ENCODE measurements around the gene TPK1.

TPK1 gene

DNA sequence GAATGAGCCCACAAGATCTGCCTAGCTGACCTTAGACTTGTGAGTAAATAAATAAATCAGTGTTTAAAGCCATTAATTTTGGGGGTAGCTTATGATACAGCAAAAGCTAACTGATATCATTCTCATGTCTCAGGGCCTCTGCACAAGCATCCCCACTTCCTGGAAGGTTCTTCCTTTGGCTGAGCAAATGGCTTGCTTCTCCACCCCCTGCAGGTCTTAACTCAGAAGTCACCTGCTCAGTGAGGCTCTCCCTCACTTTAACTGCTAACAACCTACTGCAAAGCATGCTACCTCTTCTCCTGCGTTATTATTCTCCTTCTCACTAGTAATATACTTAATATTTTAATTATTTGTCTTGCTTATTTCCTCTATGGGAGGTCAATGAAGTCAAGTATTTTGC lies 167.3 kb downstream of the TPK1 start:
- peaks cover 3% of the 10 kb centered on the region for H3K9me3 ChIP-seq (ENCODE audit: severe bottlenecking)
- H3K27me3 ChIP-seq (ENCODE audit: insufficient read depth, low read depth, severe bottlenecking), result no peaks in the 10 kb centered on the region
- no peak overlapping the region for H3K27ac ChIP-seq
- H3K4me3 ChIP-seq (ENCODE audit: low read depth, low read length), result no peak overlapping the region
- H3K36me3 ChIP-seq, result no peaks in the 10 kb centered on the region
- TF ChIP-seq, protein P1, sequence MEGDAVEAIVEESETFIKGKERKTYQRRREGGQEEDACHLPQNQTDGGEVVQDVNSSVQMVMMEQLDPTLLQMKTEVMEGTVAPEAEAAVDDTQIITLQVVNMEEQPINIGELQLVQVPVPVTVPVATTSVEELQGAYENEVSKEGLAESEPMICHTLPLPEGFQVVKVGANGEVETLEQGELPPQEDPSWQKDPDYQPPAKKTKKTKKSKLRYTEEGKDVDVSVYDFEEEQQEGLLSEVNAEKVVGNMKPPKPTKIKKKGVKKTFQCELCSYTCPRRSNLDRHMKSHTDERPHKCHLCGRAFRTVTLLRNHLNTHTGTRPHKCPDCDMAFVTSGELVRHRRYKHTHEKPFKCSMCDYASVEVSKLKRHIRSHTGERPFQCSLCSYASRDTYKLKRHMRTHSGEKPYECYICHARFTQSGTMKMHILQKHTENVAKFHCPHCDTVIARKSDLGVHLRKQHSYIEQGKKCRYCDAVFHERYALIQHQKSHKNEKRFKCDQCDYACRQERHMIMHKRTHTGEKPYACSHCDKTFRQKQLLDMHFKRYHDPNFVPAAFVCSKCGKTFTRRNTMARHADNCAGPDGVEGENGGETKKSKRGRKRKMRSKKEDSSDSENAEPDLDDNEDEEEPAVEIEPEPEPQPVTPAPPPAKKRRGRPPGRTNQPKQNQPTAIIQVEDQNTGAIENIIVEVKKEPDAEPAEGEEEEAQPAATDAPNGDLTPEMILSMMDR (IDR thresholded peaks at IDR 0.05; ENCODE audit: low read depth, low read length), result no peak
- DNase-seq, result no peak

DNA sequence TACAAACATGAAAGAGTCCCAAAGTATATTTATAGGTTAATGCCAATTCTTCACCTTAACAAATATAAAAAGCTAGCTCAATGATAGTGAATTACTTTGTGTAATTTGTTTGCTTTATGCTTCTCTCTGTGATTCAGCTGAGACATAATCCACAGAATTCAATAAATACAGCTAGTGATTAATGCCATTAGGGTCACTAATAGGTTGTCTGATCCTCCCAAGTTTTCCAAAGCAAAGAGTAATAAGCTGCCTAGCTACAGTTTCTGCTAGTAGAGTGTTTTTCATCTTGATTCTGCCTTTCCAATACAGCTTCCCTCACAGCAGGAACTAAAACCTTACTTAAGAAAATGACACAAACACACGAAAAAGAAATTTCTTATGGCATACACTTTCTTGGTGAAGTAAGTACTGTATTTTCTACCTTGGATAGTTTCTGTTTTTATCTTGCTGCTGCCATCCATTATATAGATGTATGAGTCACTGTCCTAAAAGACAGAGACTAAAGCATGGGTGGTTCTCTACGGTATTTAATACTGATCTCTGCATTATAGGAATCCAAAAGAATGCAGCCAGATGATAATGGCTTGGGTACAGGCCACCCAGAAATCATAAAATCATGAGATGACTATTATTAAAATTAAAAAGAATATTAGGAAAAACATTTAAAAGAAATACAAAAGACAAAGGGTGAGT lies 170.0 kb downstream of the TPK1 start:
- Histone ChIP-seq H3K4me3 (ENCODE audit: low read depth, low read length) (no peak overlapping the region), H3K36me3 (no peaks in the 10 kb centered on the region), H3K9me3 (ENCODE audit: severe bottlenecking) (peaks cover 3% of the 10 kb centered on the region), H3K27ac (no peak overlapping the region), H3K27me3 (ENCODE audit: insufficient read depth, low read depth, severe bottlenecking) (no peaks in the 10 kb centered on the region)
- TF ChIP-seq, protein P1 (IDR thresholded peaks at IDR 0.05; ENCODE audit: low read depth, low read length), result no peak
- no peak for DNase-seq

DNA sequence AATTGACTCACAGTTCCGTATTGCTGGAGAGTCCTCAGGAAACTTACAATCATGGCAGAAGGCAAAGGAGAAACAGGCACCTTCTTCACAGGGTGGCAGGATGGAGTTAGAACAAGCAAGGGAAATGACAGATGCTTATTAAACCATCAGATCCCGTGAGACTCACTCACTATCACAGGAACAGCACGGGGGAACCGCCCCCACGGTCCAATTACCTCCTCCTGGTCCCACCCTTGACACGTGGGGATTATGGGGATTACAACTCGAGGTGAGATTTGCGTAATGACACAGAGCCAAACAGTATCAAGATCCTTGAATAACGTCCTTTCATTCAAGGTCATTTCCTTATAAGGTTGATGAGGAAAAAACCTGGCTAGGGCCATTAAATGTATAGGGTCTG lies 176.6 kb downstream of the TPK1 start:
- Histone ChIP-seq H3K4me3 (ENCODE audit: low read depth, low read length) (no peak overlapping the region), H3K36me3 (no peaks in the 10 kb centered on the region), H3K27me3 (ENCODE audit: insufficient read depth, low read depth, severe bottlenecking) (no peaks in the 10 kb centered on the region), H3K9me3 (ENCODE audit: severe bottlenecking) (no peaks in the 10 kb centered on the region), H3K27ac (no peak overlapping the region)
- peak; percentile 65 for DNase-seq
- TF ChIP-seq, protein P1 (IDR thresholded peaks at IDR 0.05; ENCODE audit: low read depth, low read length), result no peak

DNA sequence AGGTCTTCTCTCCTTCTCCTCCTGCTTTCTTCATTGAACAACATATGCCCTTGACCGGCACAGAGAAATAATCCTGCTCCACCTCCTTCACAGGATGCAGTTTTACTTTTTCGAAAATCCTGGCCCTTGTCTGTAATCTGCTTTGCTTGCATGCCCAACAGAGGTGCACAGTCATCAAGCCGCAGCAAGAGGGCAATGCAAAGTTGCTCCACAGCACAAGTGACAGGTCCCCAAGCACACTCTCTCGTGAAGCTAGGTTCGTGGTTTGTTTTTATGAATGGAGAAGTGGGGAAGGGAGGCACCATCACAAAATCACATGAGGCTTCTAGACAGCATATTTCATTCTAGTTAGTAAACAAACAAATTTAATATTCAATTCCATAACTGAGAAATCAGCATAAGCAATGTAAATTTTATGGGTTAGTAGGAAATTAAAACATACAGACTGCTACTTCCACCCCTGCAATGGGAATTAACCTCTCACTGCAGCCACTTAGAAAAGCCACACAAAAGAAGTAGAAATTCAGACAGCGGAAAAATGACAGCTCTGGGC lies 178.8 kb downstream of the TPK1 start:
- DNase-seq, result peak; percentile 76
- Histone ChIP-seq H3K27ac (no peak overlapping the region), H3K9me3 (ENCODE audit: severe bottlenecking) (no peaks in the 10 kb centered on the region), H3K4me3 (ENCODE audit: low read depth, low read length) (no peak overlapping the region), H3K36me3 (no peaks in the 10 kb centered on the region), H3K27me3 (ENCODE audit: insufficient read depth, low read depth, severe bottlenecking) (no peaks in the 10 kb centered on the region)
- TF ChIP-seq, protein P1 (IDR thresholded peaks at IDR 0.05; ENCODE audit: low read depth, low read length), result peak; percentile 70

DNA sequence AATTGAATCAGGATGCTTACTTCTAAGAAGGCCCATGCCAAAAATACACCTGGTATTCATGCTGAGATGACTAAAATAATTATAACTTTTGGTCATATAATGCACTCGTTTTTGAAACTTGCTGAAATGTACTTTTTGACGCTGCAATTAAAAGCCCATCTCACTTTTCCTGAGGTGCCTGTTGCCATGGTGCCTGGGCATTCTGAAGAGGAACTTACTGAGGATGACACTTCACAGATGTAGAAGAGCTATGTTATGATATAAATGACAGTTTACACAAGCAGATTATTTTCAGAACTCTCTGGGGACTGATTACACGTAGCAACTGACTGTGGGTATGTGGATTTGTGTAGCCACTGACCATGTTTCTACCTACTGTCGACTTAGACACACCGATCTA lies 182.4 kb downstream of the TPK1 start:
- TF ChIP-seq, protein P1 (IDR thresholded peaks at IDR 0.05; ENCODE audit: low read depth, low read length), result no peak
- no peak overlapping the region for H3K4me3 ChIP-seq (ENCODE audit: low read depth, low read length)
- DNase-seq, result no peak

DNA sequence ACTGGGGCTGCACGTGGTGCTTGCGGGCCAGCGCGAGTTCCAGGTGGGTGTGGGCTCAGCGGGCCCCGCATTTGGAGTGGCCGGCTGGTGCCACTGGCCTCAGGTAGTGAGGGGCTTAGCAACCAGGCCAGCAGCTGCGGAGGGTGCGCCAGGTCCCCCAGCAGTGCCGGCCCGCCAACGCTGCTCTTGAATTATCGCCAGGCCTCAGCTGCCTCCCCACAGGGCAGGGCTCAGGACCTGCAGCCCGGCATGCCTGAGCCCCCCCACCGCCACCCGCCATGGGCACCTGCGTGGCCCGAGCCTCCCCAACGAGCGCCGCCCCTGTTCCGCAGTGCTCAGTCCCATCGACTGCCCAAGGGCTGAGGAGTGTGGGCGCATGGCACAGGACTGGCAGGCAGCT lies 185.4 kb downstream of the TPK1 start:
- Histone ChIP-seq H3K4me3 (ENCODE audit: low read depth, low read length) (no peak overlapping the region), H3K27me3 (ENCODE audit: insufficient read depth, low read depth, severe bottlenecking) (no peaks in the 10 kb centered on the region), H3K36me3 (no peaks in the 10 kb centered on the region), H3K27ac (no peak overlapping the region), H3K9me3 (ENCODE audit: severe bottlenecking) (peaks cover 5% of the 10 kb centered on the region)
- DNase-seq, result no peak
- TF ChIP-seq, protein P1 (IDR thresholded peaks at IDR 0.05; ENCODE audit: low read depth, low read length), result no peak

More for the DNA sequence above, 182.4 kb downstream of the TPK1 start:
- H3K27ac ChIP-seq, result no peak overlapping the region
- H3K9me3 ChIP-seq (ENCODE audit: severe bottlenecking), result peaks cover 5% of the 10 kb centered on the region
- no peaks in the 10 kb centered on the region for H3K27me3 ChIP-seq (ENCODE audit: insufficient read depth, low read depth, severe bottlenecking)
- no peaks in the 10 kb centered on the region for H3K36me3 ChIP-seq

Data from WERI-Rb-1 (cell line).